CD4-positive, alpha-beta T cell treated with Interleukin-10 for 1 hour (primary cell): ENCODE data around the gene POFUT2.
"Not testable (repeated sequence)": the region's sequence is repeated elsewhere in the genome, so short reads cannot be mapped to it uniquely, and the experiment has no call there.

ENCODE experiments used
- DNase-seq: peaks from one replicate; pipeline ENCODE4 v3.0.0-alpha.2; 2020

The POFUT2 gene

DNA sequence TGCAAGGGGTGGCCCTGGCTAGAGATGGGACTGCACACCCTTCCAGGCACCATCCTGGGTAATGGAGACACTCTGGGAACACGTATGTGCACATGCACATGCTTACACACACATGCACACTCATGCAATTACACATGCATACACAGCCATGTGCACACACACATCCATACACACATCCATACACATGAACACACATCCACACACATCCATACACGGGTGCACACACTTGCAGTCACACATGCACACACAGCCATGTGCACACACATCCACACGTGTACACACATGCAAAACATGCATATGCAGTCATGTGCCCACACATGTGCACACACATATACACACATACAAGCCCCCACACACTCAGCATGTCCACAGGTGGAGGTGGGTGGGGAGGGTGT, 22.3 kb upstream of the POFUT2 start:
- DNase-seq: no peak

DNA sequence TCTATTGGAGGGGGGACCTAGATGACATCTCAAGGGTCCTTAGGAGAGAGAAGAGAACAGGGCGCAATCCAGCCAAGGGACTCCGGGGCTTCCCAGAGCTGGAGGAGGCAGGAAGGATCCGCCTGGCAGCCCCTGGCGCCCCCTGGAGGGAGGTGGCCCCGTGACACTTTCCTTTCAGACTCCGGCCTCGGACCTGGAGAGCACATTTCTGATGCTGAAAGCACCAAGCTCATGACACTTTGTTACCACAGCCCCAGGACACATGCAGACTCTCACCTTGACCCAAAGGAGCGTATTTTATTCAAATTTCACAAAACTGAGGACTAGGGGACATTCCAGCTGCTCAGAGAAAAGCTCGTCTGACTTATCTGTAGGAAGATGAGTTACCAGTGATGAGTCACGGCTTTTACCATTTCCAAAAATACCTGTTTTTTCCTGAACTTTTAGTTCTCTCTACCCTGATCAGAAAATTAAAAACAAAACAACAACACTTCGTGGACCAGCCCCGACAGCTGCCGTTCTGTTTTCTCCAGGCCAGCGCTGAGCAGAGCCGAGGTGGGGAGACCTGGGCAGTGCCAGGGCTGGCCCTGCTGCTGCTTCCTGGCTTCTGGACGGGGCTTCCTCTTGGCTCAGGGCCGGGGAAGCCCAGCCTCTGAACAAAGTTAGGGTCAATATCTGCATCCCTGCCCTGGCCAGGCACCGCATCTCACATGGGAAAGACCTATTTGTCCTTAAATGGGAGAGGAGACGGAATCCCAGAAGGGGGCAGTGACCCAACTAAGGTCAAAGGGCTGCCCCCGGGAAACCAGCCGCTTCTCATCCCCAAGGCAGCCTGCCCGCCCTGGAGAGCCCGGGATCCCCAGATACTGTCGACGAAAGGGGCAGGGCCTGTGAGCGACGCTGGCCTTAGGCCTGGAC, 21.6 kb upstream of the POFUT2 start:
- DNase-seq: peak; percentile 48

DNA sequence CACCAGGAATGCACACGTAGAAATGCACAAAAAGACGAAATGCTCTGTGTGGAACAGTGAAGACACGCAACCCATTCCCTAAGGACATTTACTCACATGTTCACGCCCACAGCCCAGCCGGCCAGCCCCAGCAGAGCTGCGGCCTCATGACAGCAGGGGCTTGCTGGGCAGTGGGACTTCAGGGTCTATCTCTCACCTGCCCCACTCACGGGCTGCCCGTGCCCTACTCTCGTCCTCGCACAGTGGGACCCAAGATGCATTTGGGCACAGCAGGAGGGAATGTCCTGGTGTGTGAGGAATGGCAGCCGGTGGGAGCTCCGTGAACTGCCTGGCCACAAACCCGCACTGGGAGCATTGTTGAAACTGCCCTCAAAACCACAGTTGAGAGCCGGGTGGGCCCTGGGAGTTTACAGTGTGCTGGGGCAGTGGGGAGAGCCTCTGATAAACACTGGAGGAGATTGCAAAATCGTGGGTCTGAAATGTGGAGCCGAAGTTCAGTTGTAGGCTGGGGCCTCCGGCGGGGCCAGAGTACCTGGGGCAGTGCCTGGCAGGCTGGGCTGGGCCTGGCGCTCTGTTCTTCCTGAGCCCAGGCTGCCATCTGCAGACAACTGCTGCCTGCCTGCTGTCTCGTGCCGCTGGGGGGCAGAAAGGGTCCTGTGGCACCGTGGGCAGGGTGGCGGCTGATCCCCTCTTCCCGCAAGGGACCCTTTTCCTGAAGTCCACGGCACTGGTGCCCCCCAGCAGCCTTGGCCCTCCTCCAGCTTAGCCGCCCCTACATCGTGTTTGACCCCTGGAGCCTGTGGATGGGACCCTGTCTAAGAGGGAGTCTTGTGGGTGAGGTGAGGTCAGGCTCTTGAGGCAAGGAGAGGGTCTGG, 20.7 kb upstream of the POFUT2 start:
- DNase-seq: no peak

DNA sequence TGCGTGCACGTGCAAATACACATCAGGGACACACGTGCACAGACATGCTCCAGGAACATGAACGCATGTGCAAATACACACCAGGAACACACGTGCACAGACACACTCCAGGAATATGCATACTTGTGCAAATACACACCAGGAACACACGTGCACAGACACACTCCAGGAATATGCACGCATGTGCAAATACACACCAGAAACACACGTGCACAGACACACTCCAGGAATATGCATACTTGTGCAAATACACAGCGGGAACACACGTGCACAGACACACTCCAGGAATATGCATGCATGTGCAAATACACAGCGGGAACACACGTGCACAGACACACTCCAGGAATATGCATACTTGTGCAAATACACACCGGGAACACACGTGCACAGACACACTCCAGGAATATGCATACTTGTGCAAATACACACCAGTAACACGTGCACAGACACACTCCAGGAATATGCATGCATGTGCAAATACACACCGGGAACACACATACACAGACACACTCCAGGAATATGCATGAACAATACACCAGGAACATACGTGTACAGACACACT, 20.0 kb upstream of the POFUT2 start:
- DNase-seq: not testable (repeated sequence)

DNA sequence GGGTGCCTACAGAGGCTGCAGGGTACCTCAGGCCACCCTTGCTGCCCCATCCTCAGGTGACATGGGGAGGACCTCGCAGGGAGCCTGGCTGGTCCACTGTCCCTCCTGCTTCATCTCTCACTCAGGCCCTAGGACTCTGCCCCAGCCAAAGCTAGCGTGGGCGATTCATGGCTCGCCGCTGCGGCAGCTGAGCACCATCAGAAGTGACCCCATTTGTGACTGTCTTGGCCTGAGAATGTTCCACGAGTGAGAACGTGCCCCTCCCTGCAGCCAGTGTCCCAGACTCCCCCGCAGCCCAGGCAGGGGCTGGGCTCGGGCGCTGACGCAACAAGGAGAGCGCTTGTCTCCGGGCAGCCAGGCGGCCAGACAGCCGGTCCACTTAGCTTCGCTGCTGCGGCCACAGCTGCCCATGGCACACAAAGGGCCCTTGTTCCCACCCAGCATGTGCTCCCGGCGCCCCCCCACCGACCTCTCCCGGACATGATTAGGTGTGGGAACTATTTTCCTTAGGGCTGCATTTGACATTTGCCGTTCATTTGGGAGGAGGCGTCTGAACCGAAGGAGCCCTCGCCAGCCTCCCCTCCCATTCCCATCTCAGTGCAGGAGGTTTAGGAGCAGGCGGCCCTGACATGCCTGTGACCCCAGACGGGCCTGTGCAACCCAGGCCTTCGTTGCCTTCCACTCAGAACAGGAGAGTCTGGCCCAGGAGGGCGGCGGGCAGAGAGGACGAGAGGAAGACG, 19.3 kb upstream of the POFUT2 start:
- DNase-seq: no peak

DNA sequence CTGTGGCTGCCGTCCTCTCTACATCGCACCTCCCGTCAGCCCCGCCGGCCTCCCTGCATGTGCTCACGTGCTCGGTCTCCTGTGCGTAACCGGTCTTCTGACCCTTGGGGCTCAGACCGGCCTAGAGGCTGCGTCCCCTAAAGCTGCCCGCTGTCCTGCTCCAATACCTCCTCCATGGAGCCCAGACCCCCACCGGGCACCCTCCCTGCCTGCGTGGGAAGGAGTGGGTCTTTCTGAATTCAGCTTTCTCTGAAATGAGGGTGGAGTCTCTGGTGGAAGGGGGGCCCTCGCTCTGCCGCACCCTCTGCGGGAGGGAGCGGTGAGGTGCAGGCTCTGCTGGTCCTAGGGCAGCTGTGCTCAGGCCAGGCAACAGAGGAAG, 18.7 kb upstream of the POFUT2 start:
- no peak for DNase-seq

DNA sequence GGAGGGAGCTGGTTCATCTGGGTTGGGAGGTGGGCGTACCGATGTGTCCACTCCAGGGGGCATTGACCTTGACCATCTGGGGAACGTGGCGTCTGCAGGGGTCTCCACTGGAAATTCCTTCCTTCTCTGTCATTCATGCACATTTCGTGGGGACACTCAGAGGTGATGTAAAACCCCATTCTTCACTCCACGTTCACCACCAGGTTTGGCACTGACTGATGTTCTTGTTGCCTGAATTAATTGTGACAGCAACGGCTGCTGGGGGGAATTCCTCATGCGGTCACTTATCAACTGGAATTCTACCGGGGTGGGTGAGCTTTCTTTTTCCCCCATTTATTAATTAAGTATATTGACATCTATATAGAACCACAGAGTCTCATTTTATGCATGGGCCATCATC, 18.1 kb upstream of the POFUT2 start:
- DNase-seq: no peak

DNA sequence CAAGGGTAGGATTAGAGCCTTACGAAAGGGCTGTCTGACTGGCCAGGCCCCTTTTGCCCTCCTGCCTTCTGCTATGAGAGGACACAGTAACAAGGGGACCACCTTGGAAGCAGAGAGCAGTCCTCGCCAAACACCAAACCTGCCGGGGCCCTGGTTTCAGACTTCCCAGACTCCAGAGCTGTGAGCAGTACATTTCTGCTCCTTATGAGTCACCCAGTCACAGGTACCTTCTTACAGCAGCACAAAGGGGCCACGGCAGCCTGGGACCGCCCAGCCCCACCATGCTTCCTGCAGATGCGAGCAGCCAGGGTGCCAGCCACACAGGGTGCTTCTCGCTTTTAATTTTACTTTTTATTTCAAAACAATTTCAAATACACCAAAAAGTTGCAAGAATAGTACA, 17.2 kb upstream of the POFUT2 start:
- DNase-seq: peak; percentile 43

DNA sequence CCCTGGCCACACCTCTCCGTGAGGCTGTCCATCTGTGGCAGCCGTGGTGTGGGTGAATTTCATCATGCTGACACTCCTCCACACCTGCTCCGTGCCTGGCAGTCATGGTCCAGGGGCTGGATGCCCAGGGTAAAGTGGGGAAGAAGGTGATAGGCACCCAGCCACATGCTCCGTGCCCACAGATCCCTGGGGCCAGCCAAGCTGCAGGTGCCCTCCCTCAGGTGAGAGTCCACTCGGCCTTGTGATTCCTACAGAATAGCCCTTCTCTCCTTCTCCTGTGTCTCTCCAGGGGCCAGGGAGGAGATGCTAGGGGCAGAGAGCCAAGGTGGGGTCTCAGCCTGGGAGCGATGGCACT, 16.8 kb upstream of the POFUT2 start:
- no peak for DNase-seq

DNA sequence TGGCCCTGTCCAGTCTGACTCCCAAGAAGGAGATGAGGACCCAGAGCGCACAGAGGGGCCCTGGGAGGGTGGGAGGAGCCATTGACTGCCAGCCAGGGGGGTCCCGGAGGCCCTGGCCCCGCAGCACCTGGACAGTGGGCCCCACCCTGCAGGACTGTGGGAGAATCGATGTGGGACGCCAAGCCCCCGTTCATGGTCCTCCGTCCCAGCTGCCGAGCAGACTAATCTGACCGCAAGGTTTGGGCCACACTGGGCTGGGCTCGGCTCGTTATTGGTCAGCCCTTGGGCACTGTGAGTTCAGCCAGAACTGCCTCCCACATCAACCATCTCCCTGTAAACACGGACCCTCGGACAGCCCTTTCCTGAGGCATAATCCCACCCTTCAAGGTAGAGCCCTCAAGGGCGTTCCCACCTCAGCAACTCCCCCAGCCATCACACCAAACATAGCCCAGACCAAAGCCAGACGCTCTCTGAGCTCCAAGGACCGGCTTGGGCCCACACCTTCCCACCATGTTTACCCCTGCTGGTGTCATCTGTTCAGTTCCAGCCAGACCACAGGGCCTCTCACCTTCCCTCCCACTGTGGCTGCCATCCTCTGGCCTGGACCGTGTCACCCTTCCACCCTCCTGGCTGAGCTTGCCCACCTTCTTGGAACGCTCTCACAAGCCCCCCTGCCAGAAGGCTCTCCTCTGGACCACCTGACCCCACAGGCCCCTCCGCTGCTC, 16.2 kb upstream of the POFUT2 start:
- no peak for DNase-seq

DNA sequence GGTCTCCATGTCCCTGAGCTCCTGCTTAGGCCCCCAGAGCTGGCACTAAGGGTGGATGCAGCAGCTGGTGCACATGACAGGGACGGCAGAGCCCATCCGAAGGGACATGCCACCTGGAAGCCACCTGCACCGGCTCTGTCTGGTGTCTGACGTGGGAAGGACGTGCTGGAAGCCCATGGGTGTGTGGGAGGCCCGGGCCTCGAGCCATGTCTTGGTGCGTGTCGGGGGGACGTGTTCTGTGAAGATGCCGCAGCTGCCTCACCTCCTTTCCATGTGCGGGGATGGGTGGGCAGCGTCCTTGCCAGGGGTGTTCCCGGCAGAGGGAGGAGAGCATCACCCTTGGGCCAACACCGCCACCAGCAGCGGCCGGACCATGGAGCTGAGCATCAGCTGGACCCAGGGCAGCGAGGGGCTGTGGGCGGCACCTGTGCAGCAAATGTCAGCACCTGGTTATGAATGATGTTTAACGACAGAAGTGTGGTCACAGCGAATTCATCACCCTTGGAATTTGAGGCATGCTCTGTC, 15.5 kb upstream of the POFUT2 start:
- DNase-seq: no peak

DNA sequence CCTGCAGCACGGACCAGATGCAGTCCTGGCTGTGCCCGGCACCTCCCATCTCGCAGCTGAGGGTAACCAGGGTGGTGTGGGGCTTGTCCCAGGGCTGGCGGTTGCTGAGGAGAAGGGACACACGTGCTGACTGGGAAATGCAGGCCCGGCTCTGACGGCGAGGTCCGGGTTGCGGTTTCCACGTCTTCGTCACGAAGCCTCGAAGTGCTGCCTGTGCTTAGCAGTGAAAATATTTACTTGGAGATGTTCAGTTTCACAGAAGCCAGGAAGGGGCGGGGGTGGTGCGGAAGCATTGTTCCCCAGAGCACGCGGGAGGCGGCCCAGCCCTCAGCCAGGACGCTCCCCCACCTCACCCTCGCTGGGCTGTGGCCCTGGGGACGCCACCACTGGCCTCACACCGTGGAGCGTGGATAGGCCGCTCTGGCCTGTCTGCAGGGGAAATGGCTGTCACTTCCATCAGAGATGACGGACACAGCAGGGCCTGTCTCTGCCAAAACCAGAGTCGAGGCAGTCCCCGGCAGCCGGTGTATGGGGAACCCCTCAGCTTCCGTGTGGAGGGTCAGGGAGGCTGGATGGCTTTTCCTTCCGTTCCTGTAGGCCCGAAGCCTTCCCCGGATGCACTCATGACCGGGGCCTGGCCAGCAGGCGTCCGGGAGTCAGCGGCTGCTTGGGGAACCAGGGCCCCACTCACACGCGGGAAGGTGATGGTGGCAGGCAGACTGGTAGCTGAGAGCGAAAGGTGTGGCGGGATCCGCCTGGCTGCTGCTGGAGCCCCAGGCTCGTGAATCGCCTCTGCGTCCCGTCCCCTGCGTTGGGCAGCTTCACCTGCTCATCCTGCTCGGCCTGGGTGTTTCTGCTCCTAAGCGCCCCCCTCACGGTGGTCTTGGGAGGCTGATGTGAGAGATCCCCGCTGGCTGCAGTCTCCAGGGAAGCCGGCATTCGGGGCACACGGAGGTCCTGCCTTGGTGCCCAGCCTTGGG, 14.7 kb upstream of the POFUT2 start:
- DNase-seq: peak; percentile 77

DNA sequence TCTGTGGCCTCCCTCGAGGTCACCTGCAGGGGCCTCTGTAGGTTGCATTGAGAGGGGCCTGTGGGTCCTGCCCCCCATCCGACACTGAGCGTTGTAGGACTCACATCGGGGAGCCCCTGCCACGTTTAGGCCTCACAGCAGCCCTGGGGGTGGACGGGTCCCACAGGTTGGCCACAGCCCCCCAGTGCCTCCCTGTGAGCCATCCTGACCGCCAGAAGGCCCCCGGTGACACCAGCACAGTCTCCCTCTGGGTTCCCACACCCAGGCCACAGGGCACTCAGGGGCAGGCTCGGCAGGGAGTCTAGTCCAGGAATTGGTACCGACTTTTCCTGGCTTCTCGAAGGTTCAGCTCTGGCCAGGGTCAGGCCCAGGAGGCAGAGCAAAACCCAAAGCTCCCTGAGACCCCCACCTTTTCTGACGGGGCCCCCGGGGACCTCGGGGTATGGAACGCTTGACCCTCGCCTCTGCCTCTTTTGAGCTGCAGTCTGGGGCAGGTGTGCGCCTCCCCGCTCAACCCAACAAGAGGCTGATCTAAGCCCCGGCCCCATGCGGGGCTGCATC, 13.9 kb upstream of the POFUT2 start:
- no peak for DNase-seq

DNA sequence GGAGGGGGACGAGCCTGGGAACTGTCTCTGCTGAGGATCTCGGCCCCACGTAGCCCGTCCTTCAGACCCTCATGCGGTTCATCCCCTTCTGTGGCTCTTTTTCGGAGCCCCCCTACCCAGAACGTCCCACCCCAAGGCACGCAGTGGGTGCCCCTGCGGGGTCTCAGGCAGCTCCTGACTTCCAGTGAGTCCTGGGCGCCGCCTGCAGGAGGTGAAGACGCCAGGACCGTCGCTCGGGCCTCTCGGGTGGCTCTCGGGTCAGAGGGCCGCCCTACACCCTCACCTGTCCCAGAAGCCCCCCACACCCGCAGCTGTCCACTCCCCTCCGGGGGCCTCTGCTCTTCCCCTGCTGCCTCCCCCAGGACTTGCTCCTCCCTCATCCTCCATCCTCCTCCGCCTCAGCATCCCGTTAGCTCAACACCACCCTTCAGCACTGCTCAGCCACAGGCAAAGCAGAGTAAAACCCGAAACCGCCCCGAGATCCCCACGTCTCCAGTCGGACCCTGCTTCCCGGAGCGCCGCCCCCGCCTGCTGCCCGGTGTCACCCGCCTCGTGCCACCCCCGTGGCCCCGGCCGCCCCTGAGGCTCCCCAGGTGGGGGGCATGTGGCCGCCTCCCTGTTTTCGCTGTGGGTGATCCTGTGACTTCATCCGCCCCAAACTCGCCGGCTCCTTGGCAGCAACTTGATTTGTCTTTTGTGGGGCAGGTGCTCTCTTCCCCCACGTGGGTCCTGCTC, 13.3 kb upstream of the POFUT2 start:
- no peak for DNase-seq

DNA sequence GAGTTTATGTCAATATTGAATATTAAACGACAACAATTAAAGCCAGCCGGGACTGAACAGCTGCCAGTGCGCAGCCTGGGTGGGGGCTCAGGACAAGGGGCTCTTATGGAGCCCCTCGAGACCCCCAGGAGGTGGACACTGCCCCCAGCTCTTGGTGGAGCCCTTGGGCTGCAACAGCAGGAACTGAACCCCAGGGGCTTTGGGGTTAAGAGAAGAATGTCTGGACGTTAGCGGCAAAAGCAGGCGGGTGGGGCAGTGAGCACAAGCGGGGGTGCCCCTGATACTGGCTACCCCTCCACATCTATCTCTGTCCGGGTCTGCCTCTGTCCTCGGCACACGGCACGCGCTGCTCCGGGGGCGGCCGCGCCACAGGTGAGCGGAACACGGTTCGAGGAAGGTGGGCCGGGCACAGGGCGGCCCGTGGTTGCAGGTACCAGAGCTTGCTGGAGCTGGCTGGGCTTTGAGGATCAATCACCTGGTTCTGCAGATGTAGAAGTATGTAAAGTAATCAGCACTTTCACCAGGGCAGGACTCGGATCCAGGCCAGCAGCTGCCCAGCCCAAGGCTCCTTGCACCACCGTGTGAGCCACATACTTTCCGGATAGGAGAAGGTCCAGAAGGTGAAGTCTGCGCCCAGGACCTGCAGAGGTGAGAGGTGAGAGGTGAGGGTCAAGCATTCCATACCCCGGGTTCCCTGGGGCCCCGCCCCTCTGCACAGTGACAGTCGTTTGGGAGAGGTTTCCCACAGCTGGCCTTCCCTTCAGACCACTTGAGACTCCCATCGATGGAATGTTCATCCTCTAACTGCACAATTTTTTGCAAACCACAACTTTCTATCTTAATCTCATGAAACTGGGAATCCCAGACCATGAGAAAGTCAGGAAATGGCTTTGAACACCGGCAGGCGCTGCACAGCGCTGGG, 12.4 kb upstream of the POFUT2 start:
- no peak for DNase-seq

DNA sequence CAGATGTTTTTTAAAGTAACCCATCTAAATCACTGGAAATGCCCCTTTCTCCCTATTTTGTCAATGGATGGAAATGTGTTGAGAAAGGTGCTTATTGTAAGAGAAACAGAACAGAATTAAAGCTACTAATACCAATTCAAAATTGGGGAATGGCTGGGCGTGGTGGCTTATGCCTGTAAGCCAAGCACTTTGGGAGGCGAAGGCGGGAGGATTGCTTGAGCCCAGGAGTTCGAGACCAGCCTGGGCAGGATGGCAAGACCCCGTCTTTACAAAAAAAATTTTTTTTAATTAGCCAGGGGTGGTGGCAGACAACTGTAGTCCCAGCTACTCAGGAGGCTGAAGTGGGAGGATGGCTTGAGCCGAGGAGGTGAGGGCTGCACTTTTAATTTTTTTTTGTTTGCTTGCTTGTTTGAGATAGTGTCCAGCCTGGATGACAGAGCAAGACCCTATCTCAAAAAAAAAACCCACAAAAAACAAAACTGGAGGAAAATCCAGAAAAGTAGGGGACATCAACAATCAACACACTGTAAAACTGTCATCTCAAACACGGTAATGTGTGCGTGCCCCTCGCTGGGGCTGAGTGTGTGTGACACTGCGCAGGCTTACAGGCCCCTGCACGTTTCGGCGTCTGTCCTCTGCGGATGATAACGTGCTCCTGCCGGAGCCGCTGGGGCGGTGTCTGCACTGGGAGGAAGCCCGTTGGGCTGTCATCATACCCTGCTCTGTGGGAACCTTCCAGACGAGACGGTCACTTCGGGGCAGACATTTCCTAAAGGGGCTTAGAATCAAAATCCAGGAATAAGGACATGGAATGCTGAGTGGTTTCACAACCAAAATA, 11.6 kb upstream of the POFUT2 start:
- no peak for DNase-seq

DNA sequence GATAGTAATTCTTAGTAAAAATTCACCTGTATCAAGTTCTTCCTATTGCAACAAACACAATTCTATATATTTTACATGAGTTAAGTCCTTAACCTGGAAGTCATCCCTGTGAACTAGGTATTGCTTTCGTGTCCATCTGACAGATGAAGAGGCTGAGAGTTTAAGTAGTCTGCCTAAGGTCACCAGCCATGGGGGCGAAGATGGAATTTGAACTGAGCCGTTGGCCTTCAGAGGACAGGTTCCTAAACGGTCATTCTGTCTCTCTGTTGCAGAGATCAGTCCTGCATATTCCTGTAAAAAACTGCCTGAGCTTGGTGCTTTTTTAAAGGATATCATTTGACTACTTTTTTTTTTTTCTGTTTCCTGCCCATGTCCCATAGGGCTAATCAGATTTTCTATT, 10.2 kb upstream of the POFUT2 start:
- DNase-seq: no peak

DNA sequence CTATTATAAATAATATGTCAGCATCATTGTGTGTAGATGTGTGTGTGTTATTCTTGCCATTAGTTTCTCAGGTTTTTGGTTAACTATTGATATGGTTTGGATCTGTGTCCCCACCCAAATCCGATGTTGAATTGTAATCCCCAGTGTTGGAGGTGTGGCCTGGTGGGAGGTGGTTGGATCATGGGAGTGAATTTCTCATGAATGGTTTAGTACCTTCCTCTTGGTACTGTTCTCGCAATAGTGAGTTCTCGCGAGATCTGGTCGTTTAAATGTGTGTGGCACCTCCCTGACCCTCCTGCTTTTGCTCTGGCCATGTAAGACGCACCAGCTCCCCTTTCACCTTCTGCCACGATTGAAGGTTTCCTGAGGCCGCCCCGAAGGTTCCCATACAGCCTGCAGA, 9.6 kb upstream of the POFUT2 start:
- no peak for DNase-seq
